Upper lobe of left lung (tissue), 4 donors: ENCODE results near the gene CFAP69.

ENCODE experiments used
- EP300 ChIP-seq, 4 donors: sonication (generic); formaldehyde crosslinking; IDR thresholded peaks; one replicate each; pipeline ENCODE4 v1.5.1; 2017; ENCODE audit warnings: antibody characterized with exemption in 4 of 4, control low read depth in 2 of 4
- POLR2A ChIP-seq, 4 donors: fragments of 450-650 bp; IDR thresholded peaks; one replicate each; pipeline ENCODE4 v1.5.1; 2016 to 2017; ENCODE audit warnings: antibody characterized with exemption in 4 of 4, mild to moderate bottlenecking in 2 of 4
- POLR2AphosphoS5 ChIP-seq, 2 donors: sonication (generic); formaldehyde crosslinking; IDR thresholded peaks; one replicate each; pipeline ENCODE4 v1.5.1; 2017; ENCODE audit warnings: antibody characterized with exemption in 2 of 2
- TF ChIP-seq, protein P1 (sequence below), 6 experiments: fragments of 450-650 bp in 4 of 6; fragments of 200-600 bp in 2 of 6; sonication (generic) in 2 of 6; IDR thresholded peaks; one replicate each; pipeline ENCODE4 v1.5.1; 2016 to 2019; ENCODE audit warnings: antibody characterized with exemption in 6 of 6

DNA sequence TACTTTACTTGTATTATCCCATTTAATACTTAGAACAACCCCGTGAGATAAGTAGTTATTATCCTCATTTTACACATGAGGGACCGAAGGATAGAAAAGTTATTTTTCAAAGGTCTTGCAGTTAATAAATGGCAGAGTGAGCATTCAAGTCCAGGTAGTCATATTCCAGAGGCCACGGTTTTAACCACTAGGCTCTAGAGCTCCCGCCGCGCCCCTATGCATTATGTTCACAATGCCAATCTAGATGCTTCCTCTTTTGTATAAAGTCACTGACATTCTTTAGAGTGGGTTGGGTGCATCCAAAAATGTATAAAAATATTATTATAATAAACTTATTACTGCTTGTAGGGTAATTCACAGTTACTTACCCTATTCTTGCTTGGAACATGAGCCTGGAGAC is 11.4 kb upstream of the CFAP69 start:
- TF ChIP-seq, protein P1, sequence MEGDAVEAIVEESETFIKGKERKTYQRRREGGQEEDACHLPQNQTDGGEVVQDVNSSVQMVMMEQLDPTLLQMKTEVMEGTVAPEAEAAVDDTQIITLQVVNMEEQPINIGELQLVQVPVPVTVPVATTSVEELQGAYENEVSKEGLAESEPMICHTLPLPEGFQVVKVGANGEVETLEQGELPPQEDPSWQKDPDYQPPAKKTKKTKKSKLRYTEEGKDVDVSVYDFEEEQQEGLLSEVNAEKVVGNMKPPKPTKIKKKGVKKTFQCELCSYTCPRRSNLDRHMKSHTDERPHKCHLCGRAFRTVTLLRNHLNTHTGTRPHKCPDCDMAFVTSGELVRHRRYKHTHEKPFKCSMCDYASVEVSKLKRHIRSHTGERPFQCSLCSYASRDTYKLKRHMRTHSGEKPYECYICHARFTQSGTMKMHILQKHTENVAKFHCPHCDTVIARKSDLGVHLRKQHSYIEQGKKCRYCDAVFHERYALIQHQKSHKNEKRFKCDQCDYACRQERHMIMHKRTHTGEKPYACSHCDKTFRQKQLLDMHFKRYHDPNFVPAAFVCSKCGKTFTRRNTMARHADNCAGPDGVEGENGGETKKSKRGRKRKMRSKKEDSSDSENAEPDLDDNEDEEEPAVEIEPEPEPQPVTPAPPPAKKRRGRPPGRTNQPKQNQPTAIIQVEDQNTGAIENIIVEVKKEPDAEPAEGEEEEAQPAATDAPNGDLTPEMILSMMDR (IDR thresholded peaks at IDR 0.05) = no peak
- TF ChIP-seq POLR2AphosphoS5 (IDR thresholded peaks at IDR 0.05) (no peak), POLR2A (IDR thresholded peaks at IDR 0.05) (no peak), EP300 (IDR thresholded peaks at IDR 0.05) (no peak)
